Keratinocyte (primary cell): Measurements from ENCODE around the gene CCM2. TPM values are rescaled to one million over a fixed set of nuclear protein-coding genes. Genes with fewer than 3 reads are reported as not detected.

Experiments
- DNase-seq: peaks from one replicate; pipeline ENCODE4 v3.0.0-alpha.2; 2011; ENCODE audit warnings: low read depth, missing footprints, low spot score
- FAIRE-seq: peaks from 2 replicates; lab custom pipeline; 2011; peaks lifted over from hg19 to GRCh38; lab: Jason Lieb, UNC
- H2AFZ ChIP-seq: 2 replicates; pipeline ENCODE4 v1.6.0; 2012; ENCODE audit warnings: low read length, control low read depth, inconsistent platforms; ENCODE audit not compliant: control insufficient read depth
- H3K27ac ChIP-seq: 2 replicates; pipeline ENCODE4 v1.5.1; 2011; ENCODE audit warnings: low read length; ENCODE audit not compliant: control insufficient read depth, insufficient read depth
- H3K27me3 ChIP-seq: 3 replicates; pipeline ENCODE4 v1.6.0; 2011; ENCODE audit warnings: low read length; ENCODE audit not compliant: control insufficient read depth, insufficient read depth; ENCODE audit errors: extremely low read depth
- H3K36me3 ChIP-seq, 2 experiments: 2 replicates in 1 of 2; 3 replicates in 1 of 2; pipeline ENCODE4 v1.5.1; 2011; ENCODE audit warnings: low read length in 2 of 2, mild to moderate bottlenecking in 1 of 2; ENCODE audit not compliant: control insufficient read depth in 2 of 2, insufficient read depth in 2 of 2; ENCODE audit errors: extremely low read depth in 1 of 2
- H3K4me1 ChIP-seq: 3 replicates; pipeline ENCODE4 v1.5.1; 2011; ENCODE audit warnings: low read length; ENCODE audit not compliant: control insufficient read depth, insufficient read depth; ENCODE audit errors: extremely low read depth
- H3K4me2 ChIP-seq: 3 replicates; pipeline ENCODE4 v1.6.0; 2011; ENCODE audit warnings: low read depth, low read length; ENCODE audit not compliant: control insufficient read depth, insufficient read depth; ENCODE audit errors: extremely low read depth
- H3K4me3 ChIP-seq, 3 experiments: fragments of 200-600 bp in 1 of 3; sonication (generic) in 1 of 3; 2 replicates in 2 of 3; 3 replicates in 1 of 3; pipeline ENCODE4 v1.5.1; 2011 to 2016; ENCODE audit warnings: low read length in 3 of 3, mild to moderate bottlenecking in 3 of 3, control low read depth in 2 of 3, inconsistent platforms in 1 of 3, low read depth in 1 of 3, mixed read lengths in 1 of 3, mixed run types in 1 of 3, moderate library complexity in 1 of 3; ENCODE audit not compliant: control insufficient read depth in 2 of 3, insufficient read depth in 2 of 3; ENCODE audit errors: extremely low read depth in 1 of 3
- H3K79me2 ChIP-seq: 2 replicates; pipeline ENCODE4 v1.6.0; 2012; ENCODE audit warnings: low read length; ENCODE audit not compliant: control insufficient read depth, insufficient read depth
- H3K9ac ChIP-seq: 3 replicates; pipeline ENCODE4 v1.6.0; 2011; ENCODE audit warnings: low read length; ENCODE audit not compliant: control insufficient read depth, insufficient read depth; ENCODE audit errors: extremely low read depth
- H3K9me1 ChIP-seq: 3 replicates; pipeline ENCODE4 v1.6.0; 2011; ENCODE audit warnings: low read length; ENCODE audit not compliant: control insufficient read depth, insufficient read depth; ENCODE audit errors: extremely low read depth
- H3K9me3 ChIP-seq: 2 replicates; pipeline ENCODE4 v1.5.1; 2012; ENCODE audit warnings: low read depth, low read length; ENCODE audit not compliant: control insufficient read depth
- H4K20me1 ChIP-seq: 3 replicates; pipeline ENCODE4 v1.6.0; 2011; ENCODE audit warnings: low read length; ENCODE audit not compliant: control insufficient read depth, insufficient read depth; ENCODE audit errors: extremely low read depth
- EZH2 ChIP-seq: IDR thresholded peaks from one replicate; pipeline ENCODE4 v1.6.1; 2012; ENCODE audit warnings: inconsistent platforms, mild to moderate bottlenecking, low read length, moderate library complexity
- dilution Hi-C: fragments of 300-500 bp; cut with MboI; formaldehyde crosslinking; loops from one replicate; pipeline ENCODE4 v1.7.0; 2020; ENCODE audit warnings: low sequenced_read_pairs; ENCODE audit not compliant: extremely low pct_ligation_motif_present
- polyA plus RNA-seq, 5 experiments: library from polyadenylated mRNA; depleted of rRNA in 3 of 5; stranded (reverse) in 3 of 5; stranded (forward) in 1 of 5; unstranded in 1 of 5; fragments of >200 nt; gene quantifications; 1 replicate in 1 of 5; 2 replicates in 3 of 5; 3 replicates in 1 of 5; pipeline versions ENCODE4 v1.2.1 to v1.2.3, GENCODE V29; 2011 to 2012; ENCODE audit warnings: missing spikeins in 2 of 5, low read depth in 1 of 5, low replicate concordance in 1 of 5
- TF ChIP-seq, protein P1 (sequence below), 3 experiments: IDR thresholded peaks in 1 of 3; conservative IDR thresholded peaks in 1 of 3; optimal IDR thresholded peaks in 1 of 3; 2 replicates in 2 of 3; 3 replicates in 1 of 3; pipeline versions ENCODE3 to v1.5.1; 2011; ENCODE audit warnings: low read length in 3 of 3, mild to moderate bottlenecking in 3 of 3, moderate library complexity in 2 of 3, control low read depth in 1 of 3, inconsistent platforms in 1 of 3; ENCODE audit not compliant: insufficient read depth in 2 of 3; ENCODE audit errors: extremely low read depth in 1 of 3

Gene CCM2
- polyA plus RNA-seq, 1 donor (not counting 4 experiments of a cell fraction or from before 2014, with no cell fraction given) = 44.8 TPM

DNA sequence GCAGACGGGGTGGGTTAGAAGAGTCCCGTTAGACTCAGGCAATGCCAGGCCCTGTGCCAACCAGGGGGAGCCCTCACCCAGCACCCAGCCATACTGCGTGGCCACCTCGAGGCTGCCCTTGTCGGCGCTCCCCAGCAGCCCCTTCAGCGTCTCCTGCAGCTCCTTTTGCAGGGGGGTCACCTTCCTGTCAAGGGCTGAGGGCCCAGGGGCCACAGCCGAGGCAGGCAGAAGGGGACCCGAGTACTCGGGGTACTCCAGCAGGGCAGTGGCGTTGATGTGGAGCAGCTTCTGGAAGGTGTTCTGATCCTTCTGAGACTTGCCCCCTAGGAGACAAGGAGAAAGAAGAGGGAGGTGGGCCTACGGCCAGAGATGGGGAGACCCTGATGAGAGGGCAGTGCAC, 101.7 kb downstream of the CCM2 start:
- TF ChIP-seq, protein P1, sequence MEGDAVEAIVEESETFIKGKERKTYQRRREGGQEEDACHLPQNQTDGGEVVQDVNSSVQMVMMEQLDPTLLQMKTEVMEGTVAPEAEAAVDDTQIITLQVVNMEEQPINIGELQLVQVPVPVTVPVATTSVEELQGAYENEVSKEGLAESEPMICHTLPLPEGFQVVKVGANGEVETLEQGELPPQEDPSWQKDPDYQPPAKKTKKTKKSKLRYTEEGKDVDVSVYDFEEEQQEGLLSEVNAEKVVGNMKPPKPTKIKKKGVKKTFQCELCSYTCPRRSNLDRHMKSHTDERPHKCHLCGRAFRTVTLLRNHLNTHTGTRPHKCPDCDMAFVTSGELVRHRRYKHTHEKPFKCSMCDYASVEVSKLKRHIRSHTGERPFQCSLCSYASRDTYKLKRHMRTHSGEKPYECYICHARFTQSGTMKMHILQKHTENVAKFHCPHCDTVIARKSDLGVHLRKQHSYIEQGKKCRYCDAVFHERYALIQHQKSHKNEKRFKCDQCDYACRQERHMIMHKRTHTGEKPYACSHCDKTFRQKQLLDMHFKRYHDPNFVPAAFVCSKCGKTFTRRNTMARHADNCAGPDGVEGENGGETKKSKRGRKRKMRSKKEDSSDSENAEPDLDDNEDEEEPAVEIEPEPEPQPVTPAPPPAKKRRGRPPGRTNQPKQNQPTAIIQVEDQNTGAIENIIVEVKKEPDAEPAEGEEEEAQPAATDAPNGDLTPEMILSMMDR (optimal IDR thresholded peaks at IDR 0.05 in 1 of 3, IDR thresholded peaks at IDR 0.05 in 1 of 3, conservative IDR thresholded peaks at IDR 0.05 in 1 of 3; ENCODE audit: extremely low read depth in 1 of 3, insufficient read depth in 2 of 3, low read length in 3 of 3) = no peak
- no peak for TF ChIP-seq EZH2
- no peak overlapping the region for H3K27ac ChIP-seq
- no peak overlapping the region for H3K9ac ChIP-seq
- no peak for DNase-seq
- H3K27me3 ChIP-seq = no peaks in the 10 kb centered on the region
- no peak overlapping the region for H2AFZ ChIP-seq
- H3K4me3 ChIP-seq = no peak overlapping the region
- H3K79me2 ChIP-seq = peaks cover 36% of the 10 kb centered on the region
- H3K9me1 ChIP-seq = peaks cover 2% of the 10 kb centered on the region
- no peak overlapping the region for H3K4me2 ChIP-seq
- H3K9me3 ChIP-seq = no peaks in the 10 kb centered on the region
- H3K4me1 ChIP-seq = peaks cover 8% of the 10 kb centered on the region
- dilution Hi-C loops = no loop called here
- H4K20me1 ChIP-seq = peaks cover 3% of the 10 kb centered on the region
- H3K36me3 ChIP-seq = peaks cover 65 to 74% of the 10 kb centered on the region in 2 experiments
- FAIRE-seq = no peak

DNA sequence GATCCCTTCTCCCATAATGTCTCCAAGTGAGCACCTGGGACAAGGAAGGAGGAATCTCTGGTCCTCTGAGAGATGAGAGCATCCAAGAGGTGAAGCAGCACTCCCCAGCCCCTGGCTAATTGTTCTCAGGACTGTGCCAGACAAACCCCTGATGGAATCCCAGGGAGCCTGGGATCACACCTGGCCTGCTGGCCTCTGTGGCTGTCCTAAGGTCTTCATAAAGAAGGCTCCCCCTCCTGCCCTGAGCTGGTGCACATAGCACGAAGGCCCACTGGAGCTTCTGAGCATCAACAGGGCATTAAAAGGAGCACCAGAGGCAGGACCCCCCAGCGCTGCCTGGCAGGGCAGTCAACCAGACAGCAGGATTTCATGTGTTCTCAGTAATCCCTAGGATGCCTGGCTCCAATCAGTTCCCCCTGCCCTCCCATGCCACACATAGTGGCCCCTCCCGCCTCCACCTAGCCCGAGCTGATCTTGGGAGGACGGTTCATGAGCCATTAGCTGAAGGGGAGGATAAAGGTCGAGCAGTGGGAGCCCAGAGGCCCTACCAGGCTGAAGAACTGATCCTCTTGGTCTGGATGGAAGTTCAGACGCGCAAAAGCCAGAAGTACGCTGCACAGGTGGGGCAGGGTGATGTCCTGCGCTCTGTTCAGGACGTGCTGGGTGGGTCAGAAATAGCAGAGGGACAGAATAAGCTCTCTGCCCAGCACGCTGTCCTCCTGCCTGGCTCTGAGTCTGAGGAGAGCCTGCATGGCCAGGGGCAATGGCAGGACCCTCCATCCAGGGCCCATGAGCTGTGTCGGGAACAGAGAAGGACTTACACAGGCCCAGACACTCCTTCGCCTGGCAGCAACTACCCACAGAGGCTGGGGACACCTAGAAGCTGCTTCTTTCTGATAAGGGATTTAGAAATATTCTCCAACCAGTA, 103.0 kb downstream of the CCM2 start:
- FAIRE-seq (no peak), DNase-seq (no peak)
- peaks cover 10% of the 10 kb centered on the region for H3K4me1 ChIP-seq
- dilution Hi-C loops = no loop called here
- no peak overlapping the region for H3K9ac ChIP-seq
- H4K20me1 ChIP-seq = peaks cover 8% of the 10 kb centered on the region
- no peaks in the 10 kb centered on the region for H3K9me3 ChIP-seq
- peaks cover 49% of the 10 kb centered on the region for H3K79me2 ChIP-seq
- peaks cover 69 to 80% of the 10 kb centered on the region in 2 experiments for H3K36me3 ChIP-seq
- H3K9me1 ChIP-seq = peaks cover 2% of the 10 kb centered on the region
- H2AFZ ChIP-seq = no peak overlapping the region
- TF ChIP-seq, protein P1 (optimal IDR thresholded peaks at IDR 0.05 in 1 of 3, IDR thresholded peaks at IDR 0.05 in 1 of 3, conservative IDR thresholded peaks at IDR 0.05 in 1 of 3; ENCODE audit: extremely low read depth in 1 of 3, insufficient read depth in 2 of 3, low read length in 3 of 3) = no peak
- TF ChIP-seq EZH2 = no peak
- H3K27me3 ChIP-seq = no peaks in the 10 kb centered on the region
- no peak overlapping the region for H3K27ac ChIP-seq
- H3K4me2 ChIP-seq = no peak overlapping the region
- H3K4me3 ChIP-seq = no peak overlapping the region
